Large intestine (tissue), 3 donors: ENCODE measurements around the gene RNF114. TPM values are rescaled to one million over a fixed set of nuclear protein-coding genes. Genes with fewer than 3 reads are reported as not detected.
"Not testable (repeated sequence)": the region's sequence is repeated elsewhere in the genome, so short reads cannot be mapped to it uniquely, and the experiment has no call there.

Experiments
- DNase-seq, 2 donors: peaks; one replicate each; pipeline versions ENCODE4 v3.0.0 to v3.0.0-alpha.2; 2013
- H3K27ac ChIP-seq: one replicate; pipeline ENCODE4 v1.5.1; 2013; ENCODE audit warnings: low read length
- H3K27me3 ChIP-seq: 2 replicates; pipeline ENCODE4 v1.6.1; 2013; ENCODE audit warnings: low read length; ENCODE audit not compliant: control insufficient read depth, insufficient read depth
- H3K36me3 ChIP-seq: 2 replicates; pipeline ENCODE4 v1.6.1; 2013; ENCODE audit warnings: low read length; ENCODE audit not compliant: control insufficient read depth, insufficient read depth
- H3K4me1 ChIP-seq: one replicate; pipeline ENCODE4 v1.6.1; 2013; ENCODE audit warnings: low read length; ENCODE audit not compliant: control insufficient read depth, insufficient read depth
- H3K4me3 ChIP-seq: one replicate; pipeline ENCODE4 v1.5.1; 2013; ENCODE audit warnings: low read length
- H3K9me3 ChIP-seq: one replicate; pipeline ENCODE4 v1.6.1; 2013; ENCODE audit warnings: mild to moderate bottlenecking, low read depth, low read length, moderate library complexity; ENCODE audit not compliant: control insufficient read depth
- WGBS: methylation state at CpG from one replicate; pipeline ENCODE4 v1.1.5; 2013; ENCODE audit warnings: low lambda C conversion rate; ENCODE audit not compliant: insufficient coverage; 5-methylcytosine and 5-hydroxymethylcytosine counted together
- polyA plus RNA-seq: library from polyadenylated mRNA; unstranded; fragments of 120-200 nt; gene quantifications from one replicate; pipeline ENCODE4 v1.2.1, GENCODE V29; 2013

The RNF114 gene
- polyA plus RNA-seq, 1 donor = 125 TPM

DNA sequence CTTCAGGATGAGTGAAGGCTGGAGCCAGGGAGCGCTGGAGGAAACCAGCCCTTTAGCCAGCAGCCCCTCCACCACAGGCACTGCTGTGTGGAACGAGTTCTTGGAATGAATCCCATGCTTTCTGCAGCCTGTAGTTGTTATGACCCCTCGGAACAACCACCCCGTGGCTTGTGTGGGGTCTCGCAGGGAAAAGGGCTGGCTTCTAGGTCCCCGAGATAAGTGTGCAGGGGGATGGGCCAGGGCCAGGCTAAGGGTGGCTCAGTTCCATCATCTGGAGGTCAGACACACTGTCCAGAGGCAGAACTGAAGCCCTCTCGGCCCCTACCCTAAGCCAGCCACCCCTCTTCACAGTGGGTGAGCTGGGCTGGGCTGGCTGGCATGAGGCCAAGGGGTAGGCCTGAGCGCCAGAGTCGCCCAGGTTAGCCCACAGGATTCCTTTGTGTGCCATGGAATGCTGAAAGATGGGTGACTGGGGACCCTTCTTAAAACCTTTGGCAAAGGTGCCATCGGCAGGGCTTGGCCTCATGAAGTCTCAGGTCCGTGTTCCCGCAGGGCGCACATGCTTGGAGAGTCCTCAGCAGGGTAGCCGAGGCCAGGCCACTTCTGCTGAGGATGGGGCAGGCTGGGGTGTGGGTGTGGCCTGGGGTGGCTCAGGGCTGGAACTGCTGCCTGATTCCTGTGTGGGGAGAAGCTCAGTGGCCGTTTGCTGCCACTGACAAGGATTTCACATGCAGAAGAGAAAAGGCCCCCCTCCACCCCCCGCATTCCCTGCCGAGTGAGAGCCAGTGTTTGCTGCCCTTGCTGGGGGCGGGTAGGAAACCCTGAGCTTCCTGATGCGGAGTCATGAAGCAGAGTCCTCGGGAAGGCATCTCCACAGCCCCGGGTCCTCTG is 45.5 kb upstream of the RNF114 start:
- peaks cover 7% of the 10 kb centered on the region for H3K4me1 ChIP-seq
- peaks cover 26% of the 10 kb centered on the region for H3K36me3 ChIP-seq
- DNase-seq = no peak
- H3K9me3 ChIP-seq = no peaks in the 10 kb centered on the region
- WGBS = no CpG with 5 or more reads among the region's 21 CpGs
- H3K4me3 ChIP-seq = no peak overlapping the region
- H3K27me3 ChIP-seq = no peaks in the 10 kb centered on the region
- H3K27ac ChIP-seq = no peak overlapping the region

DNA sequence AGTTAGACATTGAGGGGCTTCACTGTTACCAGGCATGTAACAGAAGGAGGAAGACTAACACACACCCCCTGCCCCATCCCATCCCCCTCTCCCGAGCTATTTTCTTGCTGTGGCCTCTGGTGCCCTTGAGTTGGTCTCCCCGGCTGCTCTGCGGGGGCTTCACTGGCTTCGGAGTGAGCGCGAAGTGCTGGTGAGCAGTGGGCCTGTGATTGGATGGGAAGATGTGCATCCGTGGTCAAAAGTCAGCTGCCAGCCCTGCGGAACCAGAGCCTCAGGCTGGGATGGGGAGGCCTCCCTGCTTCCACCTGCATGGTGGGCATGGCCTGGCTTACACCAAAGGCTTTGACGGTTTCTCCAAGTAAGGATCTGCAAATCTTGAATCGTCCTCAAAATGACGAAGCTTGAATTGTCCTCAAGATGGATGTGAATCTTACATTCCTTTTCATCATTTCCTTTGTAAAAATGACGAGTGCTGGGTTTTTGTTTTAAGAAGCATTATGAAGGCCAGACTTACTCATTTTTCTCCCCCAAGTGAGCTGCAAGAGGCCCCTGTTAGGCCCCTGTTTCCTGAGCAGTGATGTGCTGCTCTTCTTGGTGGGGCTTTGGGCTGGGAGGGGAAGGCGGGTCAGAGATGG is 44.6 kb upstream of the RNF114 start:
- H3K4me3 ChIP-seq = no peak overlapping the region
- no peak overlapping the region for H3K27ac ChIP-seq
- WGBS = 76% methylated on average over 2 of the region's 13 CpGs
- H3K36me3 ChIP-seq = peaks cover 20% of the 10 kb centered on the region
- peaks cover 7% of the 10 kb centered on the region for H3K4me1 ChIP-seq
- H3K9me3 ChIP-seq = no peaks in the 10 kb centered on the region
- no peak for DNase-seq
- no peaks in the 10 kb centered on the region for H3K27me3 ChIP-seq

DNA sequence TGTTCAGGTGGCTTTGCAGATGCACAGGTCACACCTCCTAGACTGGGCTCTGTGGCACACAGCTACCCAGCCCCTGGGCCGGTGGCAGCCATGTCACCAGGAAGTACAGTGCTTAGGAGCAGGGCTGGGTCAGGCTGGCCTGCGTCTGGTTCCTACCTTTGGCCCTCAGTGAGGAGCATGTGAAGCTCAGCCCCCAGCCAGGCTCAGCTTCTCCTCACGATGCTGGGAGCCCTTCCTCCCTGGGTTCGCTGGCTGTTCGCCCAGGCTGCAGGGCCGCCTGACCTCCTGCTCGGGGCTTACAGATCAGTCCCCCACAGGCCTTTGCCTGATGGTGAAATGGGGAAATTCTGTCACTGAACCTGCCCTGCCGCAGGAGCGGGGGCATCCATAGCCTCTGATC is 43.9 kb upstream of the RNF114 start:
- Histone ChIP-seq H3K4me3 (no peak overlapping the region), H3K4me1 (peaks cover 7% of the 10 kb centered on the region), H3K27ac (no peak overlapping the region), H3K9me3 (no peaks in the 10 kb centered on the region), H3K36me3 (peaks cover 18% of the 10 kb centered on the region), H3K27me3 (no peaks in the 10 kb centered on the region)
- no peak for DNase-seq
- WGBS = no CpG with 5 or more reads among the region's 9 CpGs

DNA sequence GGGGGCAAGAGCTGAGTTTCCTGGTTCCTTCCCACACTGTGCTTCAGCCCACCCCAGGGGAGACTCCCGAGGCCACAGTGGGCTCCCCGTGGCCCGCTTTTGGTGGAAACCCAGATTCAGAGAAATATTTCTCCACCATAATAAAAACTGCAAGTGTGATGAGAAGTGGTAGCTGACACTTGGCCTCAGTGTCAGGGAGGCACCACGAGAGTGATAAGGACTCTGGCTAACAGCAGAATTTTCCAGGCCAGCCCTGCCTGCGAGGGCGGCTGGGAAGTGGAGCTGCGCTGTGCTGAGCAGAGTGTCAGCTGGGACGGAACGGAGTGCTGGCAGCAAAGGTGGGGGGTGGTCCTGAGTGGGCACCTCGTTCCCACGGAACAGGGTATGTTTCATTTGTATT is 43.4 kb upstream of the RNF114 start:
- no peak overlapping the region for H3K4me3 ChIP-seq
- H3K4me1 ChIP-seq = peaks cover 7% of the 10 kb centered on the region
- WGBS = 60% methylated on average over 1 of the region's 11 CpGs
- peaks cover 14% of the 10 kb centered on the region for H3K36me3 ChIP-seq
- H3K27me3 ChIP-seq = no peaks in the 10 kb centered on the region
- H3K27ac ChIP-seq = no peak overlapping the region
- no peak for DNase-seq
- H3K9me3 ChIP-seq = no peaks in the 10 kb centered on the region

DNA sequence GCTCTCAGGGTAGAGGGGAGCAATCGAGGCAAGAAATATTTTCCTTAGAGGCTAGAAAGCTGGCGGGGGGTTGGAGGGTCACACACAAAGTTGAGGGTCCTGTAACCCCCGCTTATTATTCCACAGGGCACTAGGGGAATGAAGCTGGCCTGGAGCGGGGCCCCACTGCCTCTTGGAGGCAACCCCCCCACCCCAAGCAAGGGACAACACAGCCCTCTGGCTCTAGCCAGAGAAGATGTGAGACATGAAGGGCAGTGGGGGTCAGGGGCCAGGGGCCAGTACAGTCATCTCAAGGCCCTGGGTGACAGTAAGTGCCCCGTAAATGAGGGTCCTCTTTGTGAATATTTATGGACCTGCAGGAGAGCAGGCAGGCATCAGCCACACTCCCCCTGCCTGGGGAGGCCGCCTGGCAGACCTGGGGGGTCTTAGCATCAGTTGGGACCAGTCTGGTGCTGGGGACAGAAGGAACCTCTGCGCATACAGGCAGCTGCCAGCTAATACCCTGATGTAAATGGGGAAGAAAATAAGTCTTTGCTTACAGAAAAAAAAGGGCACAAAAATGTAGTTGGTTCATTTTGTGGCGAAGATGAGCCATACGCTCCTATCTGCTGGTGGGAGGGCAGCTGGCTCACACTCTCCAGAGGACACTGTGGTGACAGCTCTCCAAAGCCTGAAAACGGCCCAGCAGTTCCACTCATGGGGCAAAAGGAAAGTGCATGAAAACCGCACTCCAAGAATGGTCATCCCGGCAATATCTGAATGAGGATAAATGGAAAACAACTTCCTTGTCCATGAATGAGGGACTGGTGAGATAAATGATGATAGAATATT is 42.7 kb upstream of the RNF114 start:
- no peak overlapping the region for H3K27ac ChIP-seq
- 65% methylated on average over 2 of the region's 12 CpGs for WGBS
- H3K4me1 ChIP-seq = peaks cover 7% of the 10 kb centered on the region
- no peak for DNase-seq
- H3K27me3 ChIP-seq = no peaks in the 10 kb centered on the region
- H3K9me3 ChIP-seq = no peaks in the 10 kb centered on the region
- no peak overlapping the region for H3K4me3 ChIP-seq
- H3K36me3 ChIP-seq = peaks cover 11% of the 10 kb centered on the region

DNA sequence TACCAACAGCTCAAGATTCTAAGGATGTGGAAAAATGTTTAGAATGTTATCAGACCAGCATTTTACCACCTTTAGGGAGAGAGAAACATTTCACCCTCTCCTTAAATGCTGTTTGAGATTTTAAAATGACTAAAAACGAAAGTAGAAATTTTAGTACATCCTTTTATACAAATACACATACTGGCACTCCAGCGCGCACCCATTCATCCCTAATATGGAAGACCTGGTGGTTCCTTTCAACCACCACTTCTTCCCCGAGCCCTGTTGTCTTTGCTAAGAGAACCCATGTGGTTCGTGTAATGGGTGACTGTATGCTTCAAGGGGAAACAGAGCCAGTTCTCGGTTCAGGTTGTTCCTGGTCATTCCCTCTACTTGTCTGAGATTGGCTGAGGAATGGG is 42.1 kb upstream of the RNF114 start:
- H3K36me3 ChIP-seq = peaks cover 6% of the 10 kb centered on the region
- H3K4me3 ChIP-seq = no peak overlapping the region
- DNase-seq = no peak
- no peak overlapping the region for H3K27ac ChIP-seq
- WGBS = 100% methylated on average over 3 of the region's 6 CpGs
- no peaks in the 10 kb centered on the region for H3K27me3 ChIP-seq
- H3K4me1 ChIP-seq = peaks cover 3% of the 10 kb centered on the region
- H3K9me3 ChIP-seq = no peaks in the 10 kb centered on the region

DNA sequence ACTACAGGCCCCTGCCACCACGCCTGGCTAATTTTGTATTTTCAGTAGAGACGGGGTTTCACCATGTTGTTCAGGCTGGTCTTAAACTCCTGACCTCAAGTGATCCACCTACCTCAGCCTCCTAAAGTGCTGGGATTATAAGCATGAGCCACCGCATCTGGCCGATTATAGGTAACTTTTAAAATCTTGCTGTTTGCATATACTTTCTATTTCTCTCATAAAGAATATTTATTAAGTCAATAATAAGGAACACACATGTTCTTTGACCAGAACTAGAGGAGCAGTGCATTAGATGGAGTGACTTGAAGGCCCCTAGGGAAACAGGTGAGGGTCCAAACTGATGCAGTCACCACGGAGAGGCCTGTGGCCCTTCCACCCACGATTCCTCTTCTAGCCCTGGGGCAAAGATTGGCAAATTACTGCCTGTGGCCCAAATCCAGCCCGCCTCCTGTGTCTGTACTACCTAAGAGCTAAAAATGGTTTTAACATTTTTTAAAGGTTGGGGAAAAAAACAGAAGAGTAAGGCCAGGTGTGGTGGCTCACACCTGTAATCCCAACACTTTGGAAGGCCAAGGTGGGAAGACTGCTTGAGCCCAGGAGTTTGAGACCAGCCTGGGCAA is 40.6 kb upstream of the RNF114 start:
- not testable (repeated sequence) for H3K27ac ChIP-seq

DNA sequence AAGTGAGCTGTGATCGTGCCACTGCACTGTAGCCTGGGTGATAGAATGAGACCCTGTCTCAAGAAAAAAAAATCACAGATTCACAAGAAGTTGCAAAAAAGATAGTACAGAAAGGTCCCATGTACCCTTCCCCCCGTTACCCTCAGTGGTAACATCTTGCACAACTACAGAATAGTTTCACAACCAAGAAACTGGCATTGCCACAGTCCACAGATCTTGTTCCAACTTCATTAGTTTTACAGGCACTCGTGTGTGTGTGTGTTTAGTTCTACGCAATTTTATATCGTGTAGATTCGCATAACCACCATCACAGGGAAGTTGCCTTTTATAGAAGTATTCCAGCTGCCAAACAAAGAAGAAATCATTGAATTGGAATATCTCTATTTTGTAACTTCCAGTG is 40.0 kb upstream of the RNF114 start:
- Histone ChIP-seq H3K4me1 (peaks cover 3% of the 10 kb centered on the region), H3K9me3 (no peaks in the 10 kb centered on the region), H3K27ac (no peak overlapping the region), H3K36me3 (no peaks in the 10 kb centered on the region), H3K27me3 (no peaks in the 10 kb centered on the region), H3K4me3 (no peak overlapping the region)
- 100% methylated on average over 1 of the region's 6 CpGs for WGBS
- no peak for DNase-seq

More for the DNA sequence above, 40.6 kb upstream of the RNF114 start:
- H3K36me3 ChIP-seq, H3K4me3 ChIP-seq, H3K27me3 ChIP-seq, H3K4me1 ChIP-seq, H3K9me3 ChIP-seq, DNase-seq: not testable (repeated sequence)
- WGBS = 100% methylated on average over 2 of the region's 7 CpGs

DNA sequence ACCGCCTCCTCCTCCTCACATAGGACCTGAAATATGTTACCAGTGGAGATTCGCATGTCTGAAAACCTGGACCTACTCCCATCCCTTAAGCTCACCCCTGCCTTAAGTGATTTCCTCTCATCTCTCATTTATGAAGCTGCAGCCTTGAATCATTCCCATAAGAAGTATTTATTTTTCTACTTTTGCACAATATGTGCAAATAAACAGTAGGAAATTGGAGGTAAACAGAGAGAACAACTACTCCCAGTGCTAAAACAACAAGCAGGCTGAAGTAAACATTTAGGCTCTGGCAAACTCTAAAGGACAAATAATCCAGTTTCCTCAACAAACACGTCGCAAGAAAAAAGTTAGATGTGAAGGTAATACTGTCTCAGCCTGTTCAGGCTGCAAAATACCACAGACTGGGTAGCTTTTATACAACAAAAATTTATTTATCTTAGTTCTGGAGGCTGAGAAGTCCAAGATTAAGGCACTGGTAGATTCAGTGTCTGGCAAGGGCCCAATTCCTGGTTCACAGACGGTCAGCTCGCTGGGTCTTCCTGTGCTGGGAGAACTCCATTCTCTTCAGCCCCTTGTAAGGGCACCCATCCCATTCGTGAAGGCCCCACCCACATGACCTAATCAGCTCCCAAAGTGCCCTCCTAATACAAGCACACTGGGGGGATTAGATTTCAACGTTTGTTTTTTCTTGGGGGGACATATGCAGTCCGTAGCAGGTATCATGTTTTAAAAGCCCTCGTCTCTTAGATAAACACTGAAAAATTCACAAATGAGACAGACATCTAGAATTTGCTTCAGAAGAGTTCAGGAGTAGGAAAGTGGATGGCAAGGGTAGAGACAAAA is 36.4 kb upstream of the RNF114 start:
- H3K4me3 ChIP-seq = no peak overlapping the region
- peaks cover 11% of the 10 kb centered on the region for H3K36me3 ChIP-seq
- H3K27ac ChIP-seq = no peak overlapping the region
- WGBS = no CpG with 5 or more reads among the region's 10 CpGs
- no peaks in the 10 kb centered on the region for H3K27me3 ChIP-seq
- no peaks in the 10 kb centered on the region for H3K9me3 ChIP-seq
- DNase-seq = no peak
- no peaks in the 10 kb centered on the region for H3K4me1 ChIP-seq
